SK-N-SH (cell line): ENCODE data around the gene RNF149. TPM values are rescaled to one million over a fixed set of nuclear protein-coding genes. Genes with fewer than 3 reads are reported as not detected.

ENCODE experiments used
- CTCF ChIA-PET: fragments of 300-600, 350-600 bp; formaldehyde crosslinking; extraction: SDS; loops from one replicate; lab custom pipeline; 2021; lab: Yijun Ruan, JAX
- POLR2A ChIA-PET: fragments of 350-600 bp; sonication (Branson Sonifier 250); formaldehyde crosslinking; extraction: SDS; loops from one replicate; lab custom pipeline; 2020; ENCODE audit warnings: antibody characterized with exemption, inconsistent platforms; lab: Yijun Ruan, JAX
- DNase-seq: peaks from one replicate; pipeline ENCODE4 v3.0.0; 2012
- H2AFZ ChIP-seq: fragments of 200-600 bp; sonication (generic); 2 replicates; pipeline ENCODE4 v1.8.1; 2016; ENCODE audit warnings: antibody characterized with exemption, mild to moderate bottlenecking, low read depth
- H3F3A ChIP-seq: fragments of 200-600 bp; sonication (generic); replicated peaks from 2 replicates; pipeline ENCODE3; 2016; ENCODE audit warnings: antibody characterized with exemption, mild to moderate bottlenecking; ENCODE audit not compliant: insufficient read depth
- H3K27ac ChIP-seq, 2 experiments: fragments of 200-500 bp in 1 of 2; fragments of 200-600 bp in 1 of 2; sonication (Bioruptor generic) in 1 of 2; sonication (generic), shearing (Covaris generic) in 1 of 2; 2 replicates each; pipeline versions ENCODE4 v1.5.1 to v1.6.1; 2014 to 2016; ENCODE audit warnings: low read depth in 2 of 2, inconsistent platforms in 1 of 2, low read length in 1 of 2, mild to moderate bottlenecking in 1 of 2, mixed read lengths in 1 of 2
- H3K27me3 ChIP-seq: fragments of 200-600 bp; sonication (generic), shearing (Covaris generic); 2 replicates; pipeline ENCODE4 v1.6.1; 2016; ENCODE audit warnings: mixed run types; ENCODE audit not compliant: insufficient read depth
- H3K36me3 ChIP-seq, 2 experiments: fragments of 200-500 bp in 1 of 2; fragments of 200-600 bp in 1 of 2; sonication (Bioruptor generic) in 1 of 2; sonication (generic) in 1 of 2; replicated peaks in 1 of 2; 2 replicates each; pipeline versions ENCODE3 to v1.5.1; 2014 to 2016; ENCODE audit warnings: low read length in 1 of 2, mild to moderate bottlenecking in 1 of 2; ENCODE audit not compliant: insufficient read depth in 2 of 2, control insufficient read depth in 1 of 2
- H3K4me1 ChIP-seq, 2 experiments: fragments of 200-500 bp in 1 of 2; fragments of 200-600 bp in 1 of 2; sonication (Bioruptor generic) in 1 of 2; sonication (generic), shearing (Covaris generic) in 1 of 2; 2 replicates each; pipeline versions ENCODE4 v1.5.1 to v1.6.1; 2014 to 2016; ENCODE audit warnings: low read depth in 1 of 2, low read length in 1 of 2, mixed run types in 1 of 2; ENCODE audit not compliant: insufficient read depth in 2 of 2, control insufficient read depth in 1 of 2
- H3K4me2 ChIP-seq: fragments of 200-600 bp; sonication (generic), shearing (Covaris generic); 2 replicates; pipeline ENCODE4 v1.6.1; 2017; ENCODE audit warnings: mixed run types
- H3K4me3 ChIP-seq, 2 experiments: fragments of 200-500 bp in 1 of 2; fragments of 200-600 bp in 1 of 2; sonication (Bioruptor generic) in 1 of 2; sonication (generic), shearing (Covaris generic) in 1 of 2; 2 replicates each; pipeline versions ENCODE4 v1.5.1 to v1.8.1; 2014 to 2016; ENCODE audit warnings: low read depth in 2 of 2, inconsistent platforms in 1 of 2, low read length in 1 of 2, mild to moderate bottlenecking in 1 of 2, mixed read lengths in 1 of 2, moderate library complexity in 1 of 2
- H3K79me2 ChIP-seq: fragments of 200-600 bp; sonication (generic); 2 replicates; pipeline ENCODE4 v1.8.1; 2017; ENCODE audit warnings: mild to moderate bottlenecking; ENCODE audit not compliant: insufficient read depth
- H3K9ac ChIP-seq: fragments of 200-600 bp; sonication (generic); 2 replicates; pipeline ENCODE4 v1.6.1; 2017; ENCODE audit warnings: mixed run types
- H3K9me2 ChIP-seq: fragments of 200-600 bp; sonication (generic); 2 replicates; pipeline ENCODE4 v1.6.1; 2017; ENCODE audit warnings: mixed run types
- H3K9me3 ChIP-seq: fragments of 200-600 bp; sonication (generic); 2 replicates; pipeline ENCODE4 v1.6.1; 2017; ENCODE audit warnings: mixed run types, mild to moderate bottlenecking, moderate library complexity
- H4K20me1 ChIP-seq: fragments of 200-600 bp; sonication (generic); 2 replicates; pipeline ENCODE4 v1.6.1; 2017; ENCODE audit warnings: mild to moderate bottlenecking, mixed run types; ENCODE audit not compliant: insufficient read depth
- NFIC ChIP-seq: IDR thresholded peaks from 2 replicates; pipeline ENCODE4 v1.4.0; 2012; ENCODE audit warnings: borderline replicate concordance
- POLR2AphosphoS5 ChIP-seq: IDR thresholded peaks from 2 replicates; pipeline ENCODE4 v1.6.1; 2012; ENCODE audit warnings: low read depth, low read length
- RAD21 ChIP-seq: IDR thresholded peaks from 2 replicates; pipeline ENCODE4 v1.6.1; 2012; ENCODE audit warnings: mild to moderate bottlenecking, low read length
- RCOR1 ChIP-seq: fragments of 150-350 bp; IDR thresholded peaks from 2 replicates; pipeline ENCODE4 v1.6.1; 2017; ENCODE audit warnings: antibody characterized with exemption, low read length
- TAF1 ChIP-seq: IDR thresholded peaks from 2 replicates; pipeline ENCODE4 v1.6.1; 2012; ENCODE audit warnings: low read depth, mild to moderate bottlenecking, low read length, moderate library complexity, borderline replicate concordance
- TEAD4 ChIP-seq: IDR thresholded peaks from 2 replicates; pipeline ENCODE4 v1.4.0; 2012; ENCODE audit warnings: mild to moderate bottlenecking, borderline replicate concordance; ENCODE audit not compliant: insufficient read depth
- WGBS: methylation state at CpG from one replicate; pipeline ENCODE4 v1.1.6; 2017; ENCODE audit warnings: low lambda C conversion rate; 5-methylcytosine and 5-hydroxymethylcytosine counted together
- polyA plus RNA-seq, 3 experiments: library from polyadenylated mRNA; depleted of rRNA; stranded (reverse); fragments of >200 nt; gene quantifications; 2 replicates each; pipeline ENCODE4 v1.2.3, GENCODE V29; 2012
- TF ChIP-seq, protein P1 (sequence below): fragments of 200-600 bp; sonication (generic); IDR thresholded peaks from 2 replicates; pipeline ENCODE4 v1.6.1; 2017; ENCODE audit warnings: antibody characterized with exemption, mild to moderate bottlenecking, moderate library complexity
- TF ChIP-seq, protein P2 (sequence below): IDR thresholded peaks from 2 replicates; pipeline ENCODE4 v1.4.0; 2012; ENCODE audit warnings: low read depth, borderline replicate concordance
- TF ChIP-seq, protein P3 (sequence below): fragments of 150-350 bp; IDR thresholded peaks from 2 replicates; pipeline ENCODE4 v1.6.1; 2016; ENCODE audit warnings: mild to moderate bottlenecking, low read depth, low read length
- TF ChIP-seq, protein P4 (sequence below): IDR thresholded peaks from 2 replicates; pipeline ENCODE4 v1.4.0; 2012; ENCODE audit warnings: low read depth, borderline replicate concordance
- TF ChIP-seq, protein P5 (sequence below): fragments of 150-350 bp; IDR thresholded peaks from 2 replicates; pipeline ENCODE4 v1.6.1; 2017; ENCODE audit warnings: antibody characterized with exemption, low read length, low read depth, borderline replicate concordance

Gene RNF149
- polyA plus RNA-seq, 1 of the 3 experiments (the other 2 are of a cell fraction): 15.3 TPM

DNA sequence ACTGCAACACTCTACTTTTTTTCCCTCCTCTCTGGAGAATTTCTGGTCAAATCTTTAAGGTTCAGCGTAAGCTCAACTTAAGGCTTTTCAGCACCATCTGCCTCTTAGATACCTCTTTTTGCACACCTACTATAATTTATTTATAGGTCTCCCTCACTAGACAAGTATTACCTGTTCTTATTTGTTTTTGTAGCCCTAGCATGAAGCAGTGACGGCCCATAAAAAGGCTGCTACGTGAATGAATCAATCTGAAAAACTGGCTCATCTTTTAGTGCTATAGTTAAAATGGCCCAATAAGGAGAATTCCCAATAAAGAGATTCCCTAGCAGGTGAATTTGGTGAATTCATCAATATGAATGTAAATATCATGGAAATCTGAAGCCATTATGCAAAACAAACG, 6.5 kb downstream of the RNF149 start:
- peaks cover 12 to 13% of the 10 kb centered on the region in 2 experiments; a peak in 3 of 4 replicates for H3K4me1 ChIP-seq
- H3K9me3 ChIP-seq: no peaks in the 10 kb centered on the region
- ChIA-PET CTCF (no interaction called here), POLR2A (interaction anchor here (1.2 kb wide), 1 partner anchor 49 kb away, joined by 3 read pairs; the partner anchor contains the start of gene CNOT11)
- H3K9me2 ChIP-seq: no peaks in the 10 kb centered on the region
- peaks cover 97% of the 10 kb centered on the region for H4K20me1 ChIP-seq
- H3K4me3 ChIP-seq: no peak overlapping the region
- peaks cover 98% of the 10 kb centered on the region for H3K79me2 ChIP-seq
- peaks cover 0 to 18% of the 10 kb centered on the region in 2 experiments for H3K36me3 ChIP-seq
- H3F3A ChIP-seq: peaks cover 13% of the 10 kb centered on the region
- DNase-seq: no peak
- 84% methylated on average over 4 of the region's 4 CpGs for WGBS
- TF ChIP-seq TEAD4 (no peak), RCOR1 (no peak), TAF1 (no peak), NFIC (no peak), POLR2AphosphoS5 (no peak), RAD21 (no peak)
- TF ChIP-seq, protein P1, sequence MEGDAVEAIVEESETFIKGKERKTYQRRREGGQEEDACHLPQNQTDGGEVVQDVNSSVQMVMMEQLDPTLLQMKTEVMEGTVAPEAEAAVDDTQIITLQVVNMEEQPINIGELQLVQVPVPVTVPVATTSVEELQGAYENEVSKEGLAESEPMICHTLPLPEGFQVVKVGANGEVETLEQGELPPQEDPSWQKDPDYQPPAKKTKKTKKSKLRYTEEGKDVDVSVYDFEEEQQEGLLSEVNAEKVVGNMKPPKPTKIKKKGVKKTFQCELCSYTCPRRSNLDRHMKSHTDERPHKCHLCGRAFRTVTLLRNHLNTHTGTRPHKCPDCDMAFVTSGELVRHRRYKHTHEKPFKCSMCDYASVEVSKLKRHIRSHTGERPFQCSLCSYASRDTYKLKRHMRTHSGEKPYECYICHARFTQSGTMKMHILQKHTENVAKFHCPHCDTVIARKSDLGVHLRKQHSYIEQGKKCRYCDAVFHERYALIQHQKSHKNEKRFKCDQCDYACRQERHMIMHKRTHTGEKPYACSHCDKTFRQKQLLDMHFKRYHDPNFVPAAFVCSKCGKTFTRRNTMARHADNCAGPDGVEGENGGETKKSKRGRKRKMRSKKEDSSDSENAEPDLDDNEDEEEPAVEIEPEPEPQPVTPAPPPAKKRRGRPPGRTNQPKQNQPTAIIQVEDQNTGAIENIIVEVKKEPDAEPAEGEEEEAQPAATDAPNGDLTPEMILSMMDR: no peak
- TF ChIP-seq, protein P2, sequence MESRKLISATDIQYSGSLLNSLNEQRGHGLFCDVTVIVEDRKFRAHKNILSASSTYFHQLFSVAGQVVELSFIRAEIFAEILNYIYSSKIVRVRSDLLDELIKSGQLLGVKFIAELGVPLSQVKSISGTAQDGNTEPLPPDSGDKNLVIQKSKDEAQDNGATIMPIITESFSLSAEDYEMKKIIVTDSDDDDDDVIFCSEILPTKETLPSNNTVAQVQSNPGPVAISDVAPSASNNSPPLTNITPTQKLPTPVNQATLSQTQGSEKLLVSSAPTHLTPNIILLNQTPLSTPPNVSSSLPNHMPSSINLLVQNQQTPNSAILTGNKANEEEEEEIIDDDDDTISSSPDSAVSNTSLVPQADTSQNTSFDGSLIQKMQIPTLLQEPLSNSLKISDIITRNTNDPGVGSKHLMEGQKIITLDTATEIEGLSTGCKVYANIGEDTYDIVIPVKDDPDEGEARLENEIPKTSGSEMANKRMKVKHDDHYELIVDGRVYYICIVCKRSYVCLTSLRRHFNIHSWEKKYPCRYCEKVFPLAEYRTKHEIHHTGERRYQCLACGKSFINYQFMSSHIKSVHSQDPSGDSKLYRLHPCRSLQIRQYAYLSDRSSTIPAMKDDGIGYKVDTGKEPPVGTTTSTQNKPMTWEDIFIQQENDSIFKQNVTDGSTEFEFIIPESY: no peak
- TF ChIP-seq, protein P3, sequence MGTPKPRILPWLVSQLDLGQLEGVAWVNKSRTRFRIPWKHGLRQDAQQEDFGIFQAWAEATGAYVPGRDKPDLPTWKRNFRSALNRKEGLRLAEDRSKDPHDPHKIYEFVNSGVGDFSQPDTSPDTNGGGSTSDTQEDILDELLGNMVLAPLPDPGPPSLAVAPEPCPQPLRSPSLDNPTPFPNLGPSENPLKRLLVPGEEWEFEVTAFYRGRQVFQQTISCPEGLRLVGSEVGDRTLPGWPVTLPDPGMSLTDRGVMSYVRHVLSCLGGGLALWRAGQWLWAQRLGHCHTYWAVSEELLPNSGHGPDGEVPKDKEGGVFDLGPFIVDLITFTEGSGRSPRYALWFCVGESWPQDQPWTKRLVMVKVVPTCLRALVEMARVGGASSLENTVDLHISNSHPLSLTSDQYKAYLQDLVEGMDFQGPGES: no peak
- TF ChIP-seq, protein P4, sequence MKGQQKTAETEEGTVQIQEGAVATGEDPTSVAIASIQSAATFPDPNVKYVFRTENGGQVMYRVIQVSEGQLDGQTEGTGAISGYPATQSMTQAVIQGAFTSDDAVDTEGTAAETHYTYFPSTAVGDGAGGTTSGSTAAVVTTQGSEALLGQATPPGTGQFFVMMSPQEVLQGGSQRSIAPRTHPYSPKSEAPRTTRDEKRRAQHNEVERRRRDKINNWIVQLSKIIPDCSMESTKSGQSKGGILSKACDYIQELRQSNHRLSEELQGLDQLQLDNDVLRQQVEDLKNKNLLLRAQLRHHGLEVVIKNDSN: no peak
- TF ChIP-seq, protein P5, sequence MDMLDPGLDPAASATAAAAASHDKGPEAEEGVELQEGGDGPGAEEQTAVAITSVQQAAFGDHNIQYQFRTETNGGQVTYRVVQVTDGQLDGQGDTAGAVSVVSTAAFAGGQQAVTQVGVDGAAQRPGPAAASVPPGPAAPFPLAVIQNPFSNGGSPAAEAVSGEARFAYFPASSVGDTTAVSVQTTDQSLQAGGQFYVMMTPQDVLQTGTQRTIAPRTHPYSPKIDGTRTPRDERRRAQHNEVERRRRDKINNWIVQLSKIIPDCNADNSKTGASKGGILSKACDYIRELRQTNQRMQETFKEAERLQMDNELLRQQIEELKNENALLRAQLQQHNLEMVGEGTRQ: no peak
- H3K4me2 ChIP-seq: no peak overlapping the region
- H3K9ac ChIP-seq: no peak overlapping the region
- no peaks in the 10 kb centered on the region for H3K27me3 ChIP-seq
- no peak overlapping the region for H2AFZ ChIP-seq
- no peak overlapping the region for H3K27ac ChIP-seq
